HG03457 (cell line): ENCODE results near the gene KRT33A.

Source experiments
- ATAC-seq: cut with Tn5 transposase; IDR thresholded peaks from one replicate; pipeline ENCODE4 v1.9.1; 2021; ENCODE audit warnings: moderate number of reproducible peaks; ENCODE audit not compliant: unreplicated experiment

The KRT33A gene

DNA sequence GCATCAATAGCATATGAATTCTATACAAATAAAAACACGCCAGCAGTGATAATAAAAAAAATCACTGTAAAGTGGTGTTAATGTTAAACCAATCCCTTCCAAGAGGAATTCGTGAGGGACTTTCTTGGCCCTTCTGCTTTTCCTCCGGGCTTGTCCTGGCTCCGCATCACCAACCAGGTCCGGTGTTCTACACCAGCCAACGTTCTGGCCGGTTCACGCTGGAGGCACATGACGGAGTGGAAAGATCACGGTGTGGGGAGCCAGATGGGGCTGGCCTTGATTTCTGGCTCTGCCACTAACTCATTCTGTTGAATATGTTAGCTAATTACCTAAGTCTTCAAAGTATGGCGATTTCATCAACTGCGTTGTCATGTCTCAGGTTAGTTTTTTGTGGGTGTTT is 46.5 kb downstream of the KRT33A start:
- ATAC-seq = no peak

DNA sequence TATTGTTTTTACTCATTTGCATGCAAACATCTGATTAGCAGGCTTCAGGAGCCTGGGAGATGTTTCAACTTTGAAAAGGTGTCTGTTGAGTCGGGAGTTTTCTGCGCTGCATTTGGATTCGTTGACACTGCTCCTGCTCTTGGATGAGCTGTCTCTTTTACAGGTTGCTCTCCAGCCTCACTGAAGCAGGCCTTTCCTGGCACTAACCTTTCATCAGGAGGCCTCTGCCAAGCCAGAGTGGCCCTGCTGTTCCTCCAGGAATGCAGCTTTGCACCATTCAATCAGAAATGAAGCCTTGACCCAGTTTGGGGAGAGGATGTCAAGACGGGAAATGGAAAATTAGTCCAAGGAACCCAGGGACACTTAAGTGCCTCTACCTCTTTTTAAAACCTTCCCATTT is 47.6 kb downstream of the KRT33A start:
- ATAC-seq = no peak

DNA sequence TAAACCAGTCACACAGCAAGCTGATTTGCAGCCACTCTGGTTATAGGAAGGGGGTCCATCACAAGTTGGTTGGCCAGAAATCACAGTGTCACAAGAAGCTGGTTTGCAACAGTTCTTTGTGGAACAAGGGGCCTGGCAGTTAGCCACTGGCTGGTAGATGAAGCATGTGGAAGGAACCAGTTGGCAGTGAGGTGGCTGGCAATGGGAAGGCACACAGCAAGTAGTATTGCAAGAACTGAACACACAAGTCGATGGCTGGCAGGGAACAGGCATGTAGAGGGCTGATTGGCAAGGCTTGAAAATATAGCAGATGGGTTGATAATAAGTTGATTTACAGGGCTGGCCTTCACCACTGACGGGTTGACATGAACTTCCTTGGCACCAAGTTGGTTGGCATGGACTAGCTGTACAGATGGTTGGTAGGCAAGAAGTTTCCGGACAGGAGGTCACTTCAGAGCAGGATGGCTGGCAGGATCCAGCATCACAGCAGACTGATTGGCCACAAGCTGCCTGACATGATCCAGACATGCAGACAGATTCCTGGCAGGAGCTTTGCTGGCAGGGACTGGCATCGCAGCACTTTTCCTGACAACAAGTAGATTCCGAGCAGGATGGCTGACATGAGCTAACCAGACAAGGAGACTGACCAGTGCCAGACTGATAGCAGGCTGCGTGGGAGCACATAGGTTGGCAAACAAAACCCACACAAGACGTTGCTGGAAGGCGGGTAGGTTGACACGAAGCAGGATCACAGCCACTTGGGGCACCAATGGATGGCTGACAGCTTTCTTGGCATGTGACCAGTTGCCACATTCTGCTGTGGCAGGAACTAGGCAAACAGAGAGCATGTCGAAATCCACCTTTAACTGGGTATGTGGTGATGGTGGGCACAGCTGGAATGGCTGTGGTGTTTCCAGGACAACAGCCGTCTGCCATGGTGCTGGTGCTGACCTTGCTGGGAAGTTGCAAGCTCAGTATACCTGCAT is 48.4 kb downstream of the KRT33A start, which contains the start of gene KRTAP29-1:
TSS of gene KRTAP29-1 (minus strand) at position 936 of the 986 bp plus-strand sequence. CDS start at position 936, 0 bp downstream.
- ATAC-seq = no peak

DNA sequence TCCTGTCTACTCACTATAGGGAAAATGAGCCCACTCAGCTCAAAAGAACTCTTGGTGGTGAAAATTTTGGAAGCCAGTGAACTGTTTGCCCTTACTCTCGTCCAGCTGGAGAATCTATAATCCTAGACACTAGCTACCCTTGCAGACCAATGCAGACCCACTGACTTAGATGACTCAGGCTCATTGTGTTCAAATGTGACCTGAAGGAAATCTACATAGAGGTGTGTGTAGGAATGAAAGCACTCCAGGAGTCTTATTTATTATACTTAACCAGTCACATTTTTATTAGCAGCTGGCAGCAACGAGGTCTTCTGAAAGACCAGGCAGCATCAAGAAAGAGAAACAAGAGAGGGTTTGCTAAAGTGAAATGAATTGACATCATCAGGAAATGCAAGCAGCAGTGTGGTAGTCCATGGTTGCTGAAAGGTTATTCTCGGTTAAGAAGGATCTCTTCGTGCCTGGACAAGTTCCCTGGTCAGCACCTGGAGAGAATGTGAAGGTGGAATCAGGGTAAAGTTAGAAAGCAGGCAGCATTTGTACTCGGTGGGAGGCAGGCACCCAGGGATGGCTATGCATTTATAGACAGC is 49.3 kb downstream of the KRT33A start:
- no peak for ATAC-seq

DNA sequence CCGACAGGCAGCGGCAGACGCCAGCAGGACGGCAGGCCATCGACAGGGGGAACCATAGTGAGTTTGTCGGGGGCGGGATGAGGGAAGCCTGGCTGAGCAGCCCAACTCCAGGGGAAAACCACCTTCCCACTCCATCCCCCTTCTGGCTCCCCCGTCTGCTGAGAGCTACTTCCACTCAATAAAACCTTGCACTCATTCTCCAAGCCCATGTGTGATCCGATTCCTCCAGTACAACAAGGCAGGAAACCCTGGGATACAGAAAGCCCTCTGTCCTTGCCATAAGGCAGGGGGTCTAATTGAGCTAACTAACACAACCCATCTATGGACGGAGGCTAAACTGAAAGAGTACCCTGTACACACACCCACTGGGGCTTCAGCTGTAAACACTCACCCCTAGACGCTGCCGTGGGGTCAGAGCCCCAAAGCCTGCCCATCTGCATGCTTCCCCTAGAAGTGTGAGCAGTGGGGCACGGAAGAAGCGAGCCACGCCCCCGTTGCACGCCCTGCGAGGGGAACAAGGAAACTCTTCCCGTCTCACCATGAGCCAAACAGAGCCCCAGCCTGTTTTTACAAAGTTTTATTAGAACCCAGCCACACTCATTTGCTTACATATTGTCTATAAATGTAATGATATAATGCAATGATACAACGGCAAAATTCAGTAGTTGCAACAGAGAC is 52.0 kb downstream of the KRT33A start:
- ATAC-seq = no peak

DNA sequence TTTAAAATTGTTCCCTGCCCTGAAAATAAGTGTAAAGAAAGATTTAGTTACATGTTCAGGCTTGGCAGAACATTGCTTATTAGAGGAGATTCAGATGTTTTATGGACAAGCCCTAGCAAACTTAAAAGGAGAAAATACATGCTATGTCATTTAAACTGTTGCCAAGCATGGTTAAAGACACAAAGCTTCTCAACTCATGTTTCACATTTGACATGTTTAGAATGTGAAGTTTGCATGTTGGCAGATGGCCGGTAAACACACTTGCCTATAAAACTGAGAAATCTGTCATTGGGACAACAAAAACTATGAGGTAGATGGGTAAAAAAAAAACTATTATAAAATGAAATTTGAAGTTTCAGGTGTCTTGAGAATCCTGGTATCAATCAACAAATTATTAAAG is 53.8 kb downstream of the KRT33A start:
- ATAC-seq = no peak
